NCI-H128 (cell line): Measurements from ENCODE around the gene FLYWCH2.
A peak's percentile ranks its signal among the peaks of the same experiment; 100 is the strongest.

ENCODE experiments used
- DNase-seq: peaks from one replicate; lab custom pipeline; 2025; ENCODE audit not compliant: unreplicated experiment; lab: John Stamatoyannopoulos, UW

The FLYWCH2 gene

DNA sequence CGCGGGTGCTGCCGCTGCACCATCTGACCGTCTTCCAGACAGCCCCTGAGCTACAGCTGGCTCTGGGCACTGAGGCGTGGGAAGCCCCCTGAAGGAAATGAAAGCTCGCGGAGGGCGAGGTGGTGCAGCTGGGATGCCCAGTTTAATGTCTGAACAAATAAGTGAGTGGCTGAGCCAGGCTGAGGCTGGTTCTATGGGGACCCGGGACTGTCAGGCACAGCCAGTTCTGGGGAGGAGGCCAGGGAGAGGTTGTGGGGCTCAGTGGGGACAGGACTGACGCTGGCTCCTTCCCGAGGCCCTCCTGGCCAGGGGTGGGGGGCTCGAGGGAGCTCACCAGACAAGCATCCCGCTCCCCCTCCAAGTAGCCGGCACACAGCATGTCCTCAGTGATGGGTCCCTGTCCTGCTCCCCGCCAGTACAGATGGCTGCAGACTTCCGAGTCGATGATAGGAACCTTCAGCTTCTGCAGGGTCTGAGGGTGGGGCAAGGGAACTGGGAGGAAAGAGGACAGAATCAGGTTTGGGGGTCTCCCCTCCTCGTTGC is 29.4 kb upstream of the FLYWCH2 start:
- DNase-seq, result no peak

GRCh38 chr16:2854700-2855309 is 28.2 kb upstream of the FLYWCH2 start:
- no peak for DNase-seq

GRCh38 chr16:2855536-2855935 is 27.5 kb upstream of the FLYWCH2 start:
- no peak for DNase-seq

DNA sequence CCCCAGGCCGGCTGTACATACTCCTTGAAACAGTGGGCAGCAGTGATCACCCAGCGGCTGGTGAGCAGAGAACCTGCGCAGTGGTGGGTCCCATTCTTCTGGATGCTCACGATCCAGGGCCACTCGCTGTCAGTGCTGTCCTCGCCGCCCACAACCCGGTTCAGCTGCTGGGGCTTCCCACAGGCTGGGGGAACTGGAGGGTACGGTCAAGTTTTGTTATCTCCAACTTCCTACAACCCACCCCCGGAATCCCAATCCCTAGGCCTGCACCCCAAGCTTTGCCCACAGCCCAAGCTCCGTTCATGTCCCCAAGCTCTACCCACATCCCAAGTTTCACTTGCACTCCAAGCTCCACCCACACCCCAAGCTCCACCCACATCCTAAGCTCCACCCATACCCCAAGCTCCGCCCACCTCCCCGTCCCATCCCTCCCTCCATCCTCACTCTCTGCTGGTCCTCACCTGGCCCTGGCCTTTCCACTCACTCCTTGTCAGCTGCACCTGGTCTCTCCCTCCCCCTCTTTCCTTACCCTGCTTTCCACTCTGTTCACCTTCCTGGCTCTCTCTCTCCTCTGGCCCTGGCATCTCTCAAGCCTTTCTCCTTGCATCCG is 26.8 kb upstream of the FLYWCH2 start:
- no peak for DNase-seq

GRCh38 chr16:2856686-2857450 is 26.1 kb upstream of the FLYWCH2 start:
- no peak for DNase-seq

GRCh38 chr16:2857451-2858244 is 25.4 kb upstream of the FLYWCH2 start, which contains the start of gene PRSS22:
Gene PRSS22 (minus strand): TSS chr16:2858170. CDS start chr16:2858104, 66 bp downstream.
- no peak for DNase-seq

- DNase-seq, result no peak
Observed at GRCh38 chr16:2858245-2859025, 24.6 kb upstream of the FLYWCH2 start.

- DNase-seq, result no peak
Observed at GRCh38 chr16:2859686-2860265, 23.2 kb upstream of the FLYWCH2 start.

DNA sequence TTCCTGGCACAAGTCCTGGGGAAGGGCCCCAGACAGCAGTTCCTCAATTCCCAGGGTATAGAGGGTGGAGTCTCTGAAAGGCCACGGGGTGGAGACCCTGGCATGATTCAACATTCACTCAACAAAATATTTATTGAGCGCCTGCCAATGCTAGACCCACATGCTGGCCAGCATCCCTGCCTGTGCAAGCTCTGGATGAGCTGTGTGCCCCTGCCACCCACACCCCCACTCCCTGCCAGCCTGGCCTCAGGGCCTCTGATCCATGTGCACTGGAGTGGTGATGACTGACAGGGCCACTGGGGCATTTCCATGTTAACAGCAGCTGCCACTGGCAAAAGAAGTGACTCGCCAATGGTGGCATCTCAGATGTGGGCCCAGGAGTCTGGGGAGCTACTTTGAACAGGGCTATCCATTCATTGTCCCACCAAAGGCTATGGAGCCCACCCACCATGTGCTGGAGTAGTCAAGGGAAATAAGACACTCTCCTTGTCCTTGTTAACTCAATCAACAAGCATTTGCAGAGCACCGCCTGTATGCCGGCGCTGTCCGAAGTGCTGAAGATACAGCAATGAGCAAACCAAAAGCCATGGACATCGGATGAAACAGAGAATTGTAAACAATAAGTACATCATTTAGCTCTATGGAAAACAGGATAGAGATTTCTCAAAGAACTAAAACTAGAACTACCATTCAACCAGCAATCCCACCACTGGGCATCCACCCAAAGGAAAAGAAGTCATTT is 22.0 kb upstream of the FLYWCH2 start:
- no peak for DNase-seq

GRCh38 chr16:2865651-2866050 is 17.4 kb upstream of the FLYWCH2 start:
- DNase-seq, result no peak

DNA sequence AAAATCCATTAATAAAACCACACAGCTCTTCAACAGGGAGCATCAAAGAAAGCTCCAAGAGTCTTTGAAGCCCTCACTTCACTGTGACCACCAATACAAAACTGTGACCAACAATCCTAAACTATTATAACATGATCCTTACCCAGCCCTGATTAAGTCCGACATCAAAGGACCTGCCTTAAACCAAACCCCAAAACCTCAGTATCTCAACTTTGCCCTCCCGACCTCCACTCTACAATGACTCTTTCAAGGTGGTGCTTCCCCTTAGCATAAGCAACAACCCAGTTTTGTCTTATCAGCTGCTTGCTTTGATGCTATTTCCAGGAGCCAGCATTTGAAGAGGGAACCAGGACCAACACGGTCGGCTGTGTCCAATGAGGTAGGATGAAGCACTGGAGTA is 16.6 kb upstream of the FLYWCH2 start:
- DNase-seq, result no peak

DNA sequence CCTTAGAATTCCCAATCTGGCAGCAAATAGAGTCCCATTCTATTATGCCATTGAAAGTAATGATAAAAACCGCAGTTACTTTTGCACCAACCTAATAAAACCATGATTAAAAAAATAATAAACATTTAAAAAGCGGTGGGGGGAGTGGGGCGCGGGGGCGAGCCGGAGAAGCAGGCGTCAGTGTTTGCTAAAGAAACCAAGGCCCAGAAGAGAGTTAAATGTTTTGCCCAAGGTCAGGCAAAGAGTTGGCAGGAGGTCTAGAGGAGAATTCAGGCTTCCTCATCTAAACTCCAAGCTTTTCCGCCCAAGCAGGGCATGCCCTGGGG is 15.4 kb upstream of the FLYWCH2 start:
- no peak for DNase-seq

DNA sequence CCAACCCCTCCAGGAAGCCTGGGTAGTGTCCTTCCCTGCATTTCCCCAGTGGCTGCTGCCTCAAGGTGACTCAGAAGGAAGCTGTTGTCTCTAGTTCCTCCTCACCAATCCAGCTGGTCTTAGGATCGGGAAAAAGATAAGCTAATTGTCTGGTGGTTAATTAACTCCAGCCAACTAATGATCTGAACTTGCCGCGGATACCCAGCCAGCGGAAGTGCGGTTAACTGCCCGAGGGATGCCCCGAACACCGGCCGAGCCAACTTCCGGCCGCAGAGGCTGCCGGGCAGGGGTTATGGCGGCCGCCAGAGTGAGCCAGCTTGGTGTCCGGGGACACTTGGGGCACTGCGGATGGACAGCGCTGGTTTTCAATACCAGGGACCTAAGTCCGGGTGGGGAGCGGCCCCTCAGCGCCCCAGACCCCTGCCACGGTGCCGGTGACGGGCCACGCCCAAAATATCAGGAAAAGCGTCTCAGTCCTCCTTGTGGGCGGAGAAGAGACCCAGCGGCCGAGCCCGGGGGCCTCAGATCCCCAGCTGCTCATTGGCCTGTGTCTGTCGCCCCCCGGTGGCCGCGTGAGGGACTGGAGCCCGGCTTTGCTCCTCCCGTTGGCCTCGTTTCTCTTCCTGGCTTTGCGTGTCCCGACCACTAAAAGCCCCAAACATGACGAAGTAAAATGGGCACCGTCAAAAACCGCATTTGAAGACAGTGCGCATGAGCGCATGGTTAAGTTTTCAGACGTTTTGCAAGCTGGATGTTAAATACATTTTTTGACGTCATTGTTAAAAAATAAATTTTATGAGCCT is 14.8 kb upstream of the FLYWCH2 start:
- DNase-seq, result peak; percentile 70

DNA sequence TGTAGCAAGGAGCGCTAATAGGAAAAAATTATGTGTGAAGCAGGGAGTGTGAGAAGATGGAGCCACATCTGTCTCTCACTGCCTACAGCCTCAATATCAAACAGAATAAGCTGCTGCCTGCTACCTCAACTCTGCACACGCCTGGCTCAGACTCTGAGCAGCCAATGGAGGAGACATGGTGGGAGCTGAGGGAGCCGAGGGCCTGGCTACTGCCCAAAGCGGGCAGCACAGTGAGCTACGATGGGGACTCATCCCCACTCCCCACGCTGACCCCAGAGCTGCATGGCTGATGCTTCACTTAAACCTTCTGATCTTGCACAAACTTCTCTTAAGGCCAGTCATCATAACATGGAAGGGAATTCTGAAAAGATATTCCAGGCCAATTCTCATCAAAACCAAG is 11.1 kb upstream of the FLYWCH2 start:
- no peak for DNase-seq

DNA sequence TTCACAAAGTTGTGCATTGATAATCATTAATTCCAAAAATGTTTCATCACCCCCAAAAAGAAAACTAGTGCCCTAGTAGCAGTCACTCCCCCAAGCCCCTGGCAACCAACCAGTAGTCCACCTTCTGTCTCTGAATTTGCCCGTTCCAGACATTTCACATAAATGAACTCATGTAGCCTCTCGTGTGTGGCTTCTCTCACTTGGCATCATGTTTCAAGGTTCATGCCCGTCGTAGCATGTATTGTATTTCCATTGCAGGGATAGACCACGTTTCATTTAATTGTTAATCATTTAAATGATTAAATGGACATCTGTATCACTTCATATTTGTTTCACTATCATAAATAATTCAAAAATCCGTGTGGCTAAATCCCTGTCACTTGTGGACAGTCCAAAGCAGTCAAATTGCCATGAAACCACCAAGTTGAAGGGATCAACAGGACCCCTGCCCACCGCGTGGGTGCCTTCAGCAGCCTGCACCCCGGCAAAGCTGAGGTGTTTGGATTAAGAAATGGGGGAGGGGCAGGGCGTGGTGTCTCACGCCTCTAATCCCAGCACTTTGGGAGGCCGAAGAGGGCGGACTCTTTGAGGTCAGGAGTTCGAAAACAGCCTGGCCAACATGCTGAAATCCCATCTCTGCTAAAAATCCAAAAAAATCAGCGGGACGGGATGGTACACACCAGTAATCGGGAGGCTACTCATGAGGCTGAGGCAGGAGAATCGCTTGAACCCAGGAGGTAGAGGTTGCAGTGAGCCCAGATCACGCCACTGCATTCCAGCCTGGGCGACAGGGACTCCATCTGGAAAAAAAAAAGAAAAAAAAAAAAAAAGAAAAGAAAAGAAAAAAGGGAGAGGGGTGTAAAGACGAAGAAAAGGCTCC is 8.7 kb upstream of the FLYWCH2 start:
- DNase-seq, result no peak

GRCh38 chr16:2874912-2875362 is 8.1 kb upstream of the FLYWCH2 start:
- no peak for DNase-seq

GRCh38 chr16:2879854-2880508 is 3.0 kb upstream of the FLYWCH2 start:
- no peak for DNase-seq
